Endothelial cell of umbilical vein (primary cell): ENCODE measurements around the gene SMAD6. TPM values are rescaled to one million over a fixed set of nuclear protein-coding genes. Genes with fewer than 3 reads are reported as not detected.

Experiments used
- BruUV-seq: library from RNA; stranded (reverse); fragments of 400-500 nt; replicated peaks from 2 replicates; lab custom pipeline; 2021; lab: Mats Ljungman, UMichigan
- CTCF ChIA-PET: fragments of 300-600, 350-600 bp; sonication (Branson Sonifier 250); formaldehyde crosslinking; loops from one replicate; lab custom pipeline; 2021; ENCODE audit warnings: antibody characterized with exemption, inconsistent platforms; lab: Charles Lee
- POLR2A ChIA-PET: fragments of 300-600, 350-600 bp; sonication (Branson Sonifier 250); formaldehyde crosslinking; loops from one replicate; lab custom pipeline; 2021; ENCODE audit warnings: antibody characterized with exemption, inconsistent platforms; lab: Charles Lee
- DNase-seq: peaks from one replicate; pipeline ENCODE4 v3.0.0-alpha.2; 2011; ENCODE audit warnings: low read depth, low spot score
- FAIRE-seq: peaks from 2 replicates; lab custom pipeline; 2011; peaks lifted over from hg19 to GRCh38; lab: Jason Lieb, UNC
- H2AFZ ChIP-seq: 2 replicates; pipeline ENCODE4 v1.6.0; 2012; ENCODE audit warnings: low read depth, low read length, control low read depth, inconsistent platforms
- H3K27ac ChIP-seq: 2 replicates; pipeline ENCODE4 v1.5.1; 2011; ENCODE audit warnings: low read depth, mild to moderate bottlenecking, control low read depth, low read length, moderate library complexity; ENCODE audit not compliant: insufficient read depth
- H3K27me3 ChIP-seq, 2 experiments: 2 replicates each; pipeline versions ENCODE4 v1.6.0 to v1.6.1; 2011; ENCODE audit warnings: low read length in 2 of 2, mixed read lengths in 1 of 2; ENCODE audit not compliant: control insufficient read depth in 2 of 2, insufficient read depth in 2 of 2
- H3K36me3 ChIP-seq, 2 experiments: 2 replicates in 1 of 2; 3 replicates in 1 of 2; pipeline ENCODE4 v1.5.1; 2011; ENCODE audit warnings: low read length in 2 of 2, mild to moderate bottlenecking in 1 of 2, moderate library complexity in 1 of 2; ENCODE audit not compliant: control insufficient read depth in 2 of 2, insufficient read depth in 2 of 2; ENCODE audit errors: extremely low read depth in 1 of 2
- H3K4me1 ChIP-seq: 3 replicates; pipeline ENCODE4 v1.5.1; 2011; ENCODE audit warnings: mild to moderate bottlenecking, low read length; ENCODE audit not compliant: control insufficient read depth, insufficient read depth; ENCODE audit errors: extremely low read depth
- H3K4me2 ChIP-seq: 2 replicates; pipeline ENCODE4 v1.6.1; 2011; ENCODE audit warnings: low read length, control low read depth, mixed read lengths; ENCODE audit not compliant: insufficient read depth
- H3K4me3 ChIP-seq, 3 experiments: fragments of 200-600 bp in 1 of 3; sonication (generic), shearing (Covaris generic) in 1 of 3; replicated peaks in 1 of 3; 2 replicates each; pipeline ENCODE4 v1.5.1; 2011 to 2016; ENCODE audit warnings: control low read depth in 3 of 3, low read length in 3 of 3, mild to moderate bottlenecking in 2 of 3, inconsistent platforms in 1 of 3, low read depth in 1 of 3, moderate library complexity in 1 of 3; ENCODE audit not compliant: insufficient read depth in 1 of 3
- H3K79me2 ChIP-seq: 2 replicates; pipeline ENCODE4 v1.6.0; 2012; ENCODE audit warnings: low read length, inconsistent platforms; ENCODE audit not compliant: control insufficient read depth, insufficient read depth
- H3K9ac ChIP-seq: replicated peaks from 2 replicates; pipeline ENCODE3; 2011; ENCODE audit warnings: low read length, control low read depth; ENCODE audit not compliant: insufficient read depth; ENCODE audit errors: extremely low read depth
- H3K9me1 ChIP-seq: replicated peaks from 3 replicates; pipeline ENCODE4 v1.6.0; 2011; ENCODE audit warnings: mild to moderate bottlenecking, low read length; ENCODE audit not compliant: control insufficient read depth, insufficient read depth; ENCODE audit errors: extremely low read depth
- H3K9me3 ChIP-seq: replicated peaks from 2 replicates; pipeline ENCODE4 v1.5.1; 2012; ENCODE audit warnings: low read length, inconsistent platforms; ENCODE audit not compliant: control insufficient read depth, insufficient read depth
- H4K20me1 ChIP-seq: replicated peaks from 2 replicates; pipeline ENCODE3; 2011; ENCODE audit warnings: mild to moderate bottlenecking, low read length; ENCODE audit not compliant: control insufficient read depth, insufficient read depth; ENCODE audit errors: extremely low read depth
- EZH2 ChIP-seq: IDR thresholded peaks from 2 replicates; pipeline ENCODE4 v1.6.1; 2012; ENCODE audit warnings: borderline replicate concordance, low read depth, mild to moderate bottlenecking, moderate library complexity, low read length, inconsistent platforms; ENCODE audit not compliant: severe bottlenecking
- FOS ChIP-seq: IDR thresholded peaks from 2 replicates; pipeline ENCODE4 v1.6.1; 2011; ENCODE audit warnings: mild to moderate bottlenecking, low read length, moderate library complexity, borderline replicate concordance; ENCODE audit not compliant: insufficient read depth
- GATA2 ChIP-seq: IDR thresholded peaks from 2 replicates; pipeline ENCODE4 v1.7.0; 2011; ENCODE audit warnings: low read depth, mild to moderate bottlenecking, moderate library complexity, mixed read lengths, low read length; ENCODE audit not compliant: insufficient read length, insufficient read depth
- JUN ChIP-seq: IDR thresholded peaks from 2 replicates; pipeline ENCODE4 v1.6.1; 2011; ENCODE audit warnings: borderline replicate concordance, low read depth; ENCODE audit not compliant: insufficient read length, insufficient read depth
- MYC ChIP-seq: IDR thresholded peaks from one replicate; pipeline ENCODE4 v1.6.1; 2011; ENCODE audit warnings: mild to moderate bottlenecking, low read depth, low read length
- POLR2A ChIP-seq: IDR thresholded peaks from 2 replicates; pipeline ENCODE4 v1.6.1; 2012; ENCODE audit warnings: low read depth, mild to moderate bottlenecking, control low read depth, low read length
- POLR2AphosphoS5 ChIP-seq: IDR thresholded peaks from 2 replicates; pipeline ENCODE4 v1.6.1; 2012; ENCODE audit warnings: low read depth, mild to moderate bottlenecking, control low read depth, low read length, moderate library complexity; ENCODE audit not compliant: insufficient read depth
- dilution Hi-C: fragments of 300-500 bp; cut with MboI; formaldehyde crosslinking; loops from one replicate; pipeline ENCODE4 v1.15.0; 2019; ENCODE audit warnings: low sequenced_read_pairs; ENCODE audit not compliant: extremely low pct_ligation_motif_present
- intact Hi-C: fragments of 100-400 bp; cut with micrococcal nuclease; formaldehyde crosslinking; loops from one replicate; pipeline ENCODE4 v1.10.0; 2022
- polyA plus RNA-seq, 4 experiments: library from polyadenylated mRNA; depleted of rRNA in 3 of 4; stranded (reverse) in 3 of 4; unstranded in 1 of 4; fragments of >200 nt; gene quantifications; 2 replicates each; pipeline versions ENCODE4 v1.2.1 to v1.2.3, GENCODE V29; 2011 to 2012; ENCODE audit warnings: missing spikeins in 1 of 4
- total RNA-seq: library from RNA; stranded (reverse); gene quantifications from 2 replicates; pipeline ENCODE4 v1.2.3, GENCODE V29; 2021
- TF ChIP-seq, protein P1 (sequence below): IDR thresholded peaks from 2 replicates; pipeline ENCODE4 v1.6.1; 2011; ENCODE audit not compliant: insufficient read depth, insufficient read length
- TF ChIP-seq, protein P2 (sequence below), 2 donors: IDR thresholded peaks; 1 replicate in 1 of 2; 2 replicates in 1 of 2; pipeline ENCODE4 v1.5.1; 2011; ENCODE audit warnings: low read length in 2 of 2, mild to moderate bottlenecking in 2 of 2, moderate library complexity in 2 of 2, control low read depth in 1 of 2, inconsistent platforms in 1 of 2, low read depth in 1 of 2; ENCODE audit not compliant: insufficient read depth in 1 of 2; ENCODE audit errors: extremely low read depth in 1 of 2

SMAD6 gene
- total and polyA plus RNA-seq, 2 donors (not counting 3 experiments of a cell fraction or from before 2014, with no cell fraction given) = 7.3 to 12.5 TPM

DNA sequence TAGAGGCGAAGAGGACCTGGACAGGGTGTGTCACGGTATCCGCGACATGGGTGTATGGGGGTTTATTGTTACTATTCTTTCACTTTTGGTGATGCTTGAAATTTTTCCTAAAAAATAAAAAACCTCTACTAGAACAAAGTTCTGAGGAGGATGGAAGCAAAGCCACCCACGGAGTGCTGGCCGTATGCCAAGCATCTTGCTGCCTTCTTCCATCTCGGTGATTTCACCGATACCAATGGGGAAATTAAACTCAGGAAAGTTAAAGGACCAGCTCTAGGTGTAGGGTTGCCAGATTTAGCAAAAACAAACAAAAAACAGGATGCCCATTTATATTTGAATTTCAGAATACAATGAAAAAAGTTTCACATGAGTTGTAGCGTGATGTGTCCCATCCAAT, 33.9 kb downstream of the SMAD6 start:
- dilution Hi-C loops (no loop called here), intact Hi-C loops (no loop called here)
- BruUV-seq = no TSS peak
- TF ChIP-seq, protein P1, sequence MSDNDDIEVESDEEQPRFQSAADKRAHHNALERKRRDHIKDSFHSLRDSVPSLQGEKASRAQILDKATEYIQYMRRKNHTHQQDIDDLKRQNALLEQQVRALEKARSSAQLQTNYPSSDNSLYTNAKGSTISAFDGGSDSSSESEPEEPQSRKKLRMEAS = no peak
- TF ChIP-seq JUN (no peak), POLR2A (no peak), POLR2AphosphoS5 (no peak), EZH2 (no peak), GATA2 (no peak), MYC (no peak), FOS (no peak)
- TF ChIP-seq, protein P2, sequence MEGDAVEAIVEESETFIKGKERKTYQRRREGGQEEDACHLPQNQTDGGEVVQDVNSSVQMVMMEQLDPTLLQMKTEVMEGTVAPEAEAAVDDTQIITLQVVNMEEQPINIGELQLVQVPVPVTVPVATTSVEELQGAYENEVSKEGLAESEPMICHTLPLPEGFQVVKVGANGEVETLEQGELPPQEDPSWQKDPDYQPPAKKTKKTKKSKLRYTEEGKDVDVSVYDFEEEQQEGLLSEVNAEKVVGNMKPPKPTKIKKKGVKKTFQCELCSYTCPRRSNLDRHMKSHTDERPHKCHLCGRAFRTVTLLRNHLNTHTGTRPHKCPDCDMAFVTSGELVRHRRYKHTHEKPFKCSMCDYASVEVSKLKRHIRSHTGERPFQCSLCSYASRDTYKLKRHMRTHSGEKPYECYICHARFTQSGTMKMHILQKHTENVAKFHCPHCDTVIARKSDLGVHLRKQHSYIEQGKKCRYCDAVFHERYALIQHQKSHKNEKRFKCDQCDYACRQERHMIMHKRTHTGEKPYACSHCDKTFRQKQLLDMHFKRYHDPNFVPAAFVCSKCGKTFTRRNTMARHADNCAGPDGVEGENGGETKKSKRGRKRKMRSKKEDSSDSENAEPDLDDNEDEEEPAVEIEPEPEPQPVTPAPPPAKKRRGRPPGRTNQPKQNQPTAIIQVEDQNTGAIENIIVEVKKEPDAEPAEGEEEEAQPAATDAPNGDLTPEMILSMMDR (IDR thresholded peaks at IDR 0.05; ENCODE audit: extremely low read depth in 1 of 2, insufficient read depth in 1 of 2, low read depth in 1 of 2, low read length in 2 of 2) = no peak
- POLR2A ChIA-PET = no interaction called here
- no peak overlapping the region for H3K4me2 ChIP-seq
- no peaks in the 10 kb centered on the region for H3K9me3 ChIP-seq
- H3K36me3 ChIP-seq = no peaks in the 10 kb centered on the region
- no peaks in the 10 kb centered on the region for H3K9me1 ChIP-seq
- no peak overlapping the region for H3K4me3 ChIP-seq
- FAIRE-seq (no peak), DNase-seq (no peak)
- H3K4me1 ChIP-seq = peaks cover 29% of the 10 kb centered on the region
- H4K20me1 ChIP-seq = no peaks in the 10 kb centered on the region
- H2AFZ ChIP-seq = no peak overlapping the region
- H3K27me3 ChIP-seq = no peaks in the 10 kb centered on the region
- H3K9ac ChIP-seq = no peak overlapping the region
- peaks cover 53% of the 10 kb centered on the region for H3K79me2 ChIP-seq
- CTCF ChIA-PET = interaction anchor here (1.1 kb wide), 1 partner anchor 12 kb away, joined by 4 read pairs; no protein-coding TSS in a partner anchor
- no peak overlapping the region for H3K27ac ChIP-seq
